Tibial nerve (tissue), 4 donors: Measurements from ENCODE around the gene INTS1.

Experiments
- CTCF ChIP-seq, 5 experiments: fragments of 200-600 bp in 3 of 5; fragments of 450-650 bp in 2 of 5; sonication (generic) in 3 of 5; IDR thresholded peaks; one replicate each; pipeline ENCODE4 v1.5.1; 2016 to 2019; ENCODE audit warnings: antibody characterized with exemption in 5 of 5, mild to moderate bottlenecking in 3 of 5, moderate library complexity in 2 of 5
- EP300 ChIP-seq, 2 donors: sonication (generic); formaldehyde crosslinking; IDR thresholded peaks; one replicate each; pipeline ENCODE4 v1.6.1; 2017; ENCODE audit warnings: antibody characterized with exemption in 2 of 2, mild to moderate bottlenecking in 1 of 2
- POLR2A ChIP-seq, 2 donors: fragments of 450-650 bp; IDR thresholded peaks; one replicate each; pipeline ENCODE4 v1.6.1; 2017; ENCODE audit warnings: antibody characterized with exemption in 2 of 2, mild to moderate bottlenecking in 2 of 2, moderate library complexity in 2 of 2

GRCh38 chr7:1424041-1424440 is 80.1 kb downstream of the INTS1 start:
- no peak for TF ChIP-seq POLR2A (IDR thresholded peaks at IDR 0.05)
- no peak for TF ChIP-seq CTCF (IDR thresholded peaks at IDR 0.05)
- no peak for TF ChIP-seq EP300 (IDR thresholded peaks at IDR 0.05)
